Cardiac fibroblast (primary cell): ENCODE measurements around the gene COPS7A.
A peak's percentile ranks its signal among the peaks of the same experiment; 100 is the strongest.

ENCODE experiments used
- DNase-seq, 2 donors: peaks; one replicate each; pipeline versions ENCODE4 v3.0.0 to v3.0.0-alpha.2; 2010; ENCODE audit warnings: low read depth in 2 of 2
- H3K4me3 ChIP-seq, 2 donors: replicated peaks in 1 of 2; 1 replicate in 1 of 2; 2 replicates in 1 of 2; pipeline ENCODE4 v1.5.1; 2011; ENCODE audit warnings: low read depth in 2 of 2, low read length in 2 of 2, mild to moderate bottlenecking in 2 of 2, moderate library complexity in 1 of 2
- TF ChIP-seq, protein P1 (sequence below): IDR thresholded peaks from one replicate; pipeline ENCODE4 v1.5.1; 2011; ENCODE audit warnings: low read depth, mild to moderate bottlenecking, low read length, inconsistent platforms

COPS7A gene

DNA sequence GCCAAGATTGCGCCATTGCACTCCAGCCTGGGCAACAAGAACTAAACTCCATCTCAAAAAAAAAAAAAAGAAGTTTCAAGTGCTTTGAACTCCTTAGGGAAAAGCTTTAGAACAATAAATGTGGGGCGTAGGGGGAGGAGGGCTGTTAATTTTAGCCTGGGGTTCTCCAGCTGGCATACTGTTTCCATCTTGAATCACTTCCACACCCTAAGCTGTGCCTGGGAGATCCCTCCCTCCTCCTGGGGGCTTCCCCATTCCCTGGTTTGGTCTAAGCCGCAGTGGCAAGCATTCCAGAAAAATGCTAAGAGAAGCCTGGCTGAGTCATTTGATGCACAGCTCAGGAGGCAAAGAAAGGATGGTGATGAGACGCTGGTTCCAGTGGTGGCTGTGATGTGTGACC, 32.4 kb upstream of the COPS7A start:
- no peak overlapping the region for H3K4me3 ChIP-seq
- peak; percentile 22 to 55 for DNase-seq
- TF ChIP-seq, protein P1, sequence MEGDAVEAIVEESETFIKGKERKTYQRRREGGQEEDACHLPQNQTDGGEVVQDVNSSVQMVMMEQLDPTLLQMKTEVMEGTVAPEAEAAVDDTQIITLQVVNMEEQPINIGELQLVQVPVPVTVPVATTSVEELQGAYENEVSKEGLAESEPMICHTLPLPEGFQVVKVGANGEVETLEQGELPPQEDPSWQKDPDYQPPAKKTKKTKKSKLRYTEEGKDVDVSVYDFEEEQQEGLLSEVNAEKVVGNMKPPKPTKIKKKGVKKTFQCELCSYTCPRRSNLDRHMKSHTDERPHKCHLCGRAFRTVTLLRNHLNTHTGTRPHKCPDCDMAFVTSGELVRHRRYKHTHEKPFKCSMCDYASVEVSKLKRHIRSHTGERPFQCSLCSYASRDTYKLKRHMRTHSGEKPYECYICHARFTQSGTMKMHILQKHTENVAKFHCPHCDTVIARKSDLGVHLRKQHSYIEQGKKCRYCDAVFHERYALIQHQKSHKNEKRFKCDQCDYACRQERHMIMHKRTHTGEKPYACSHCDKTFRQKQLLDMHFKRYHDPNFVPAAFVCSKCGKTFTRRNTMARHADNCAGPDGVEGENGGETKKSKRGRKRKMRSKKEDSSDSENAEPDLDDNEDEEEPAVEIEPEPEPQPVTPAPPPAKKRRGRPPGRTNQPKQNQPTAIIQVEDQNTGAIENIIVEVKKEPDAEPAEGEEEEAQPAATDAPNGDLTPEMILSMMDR, result no peak

DNA sequence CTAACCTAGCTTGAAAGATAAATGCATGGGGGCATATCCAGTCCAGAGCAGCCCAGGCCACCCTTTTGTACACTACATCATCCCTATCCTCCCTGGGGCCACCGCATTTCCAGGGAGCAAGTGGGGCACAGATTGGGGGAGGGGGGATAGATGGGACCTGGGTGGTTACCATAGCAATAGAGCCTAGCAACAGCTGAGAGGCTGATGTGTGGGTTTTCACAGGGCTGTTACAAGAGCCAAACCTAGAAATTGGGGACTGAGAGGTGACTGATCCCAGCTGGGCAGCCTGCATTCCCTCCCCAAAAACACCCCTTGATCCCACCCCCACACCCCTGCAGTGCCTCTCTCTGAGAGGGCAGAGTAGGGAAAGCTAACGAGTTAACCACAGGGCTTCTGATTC, 31.0 kb upstream of the COPS7A start:
- DNase-seq, result no peak
- TF ChIP-seq, protein P1, result no peak
- H3K4me3 ChIP-seq, result no peak overlapping the region

DNA sequence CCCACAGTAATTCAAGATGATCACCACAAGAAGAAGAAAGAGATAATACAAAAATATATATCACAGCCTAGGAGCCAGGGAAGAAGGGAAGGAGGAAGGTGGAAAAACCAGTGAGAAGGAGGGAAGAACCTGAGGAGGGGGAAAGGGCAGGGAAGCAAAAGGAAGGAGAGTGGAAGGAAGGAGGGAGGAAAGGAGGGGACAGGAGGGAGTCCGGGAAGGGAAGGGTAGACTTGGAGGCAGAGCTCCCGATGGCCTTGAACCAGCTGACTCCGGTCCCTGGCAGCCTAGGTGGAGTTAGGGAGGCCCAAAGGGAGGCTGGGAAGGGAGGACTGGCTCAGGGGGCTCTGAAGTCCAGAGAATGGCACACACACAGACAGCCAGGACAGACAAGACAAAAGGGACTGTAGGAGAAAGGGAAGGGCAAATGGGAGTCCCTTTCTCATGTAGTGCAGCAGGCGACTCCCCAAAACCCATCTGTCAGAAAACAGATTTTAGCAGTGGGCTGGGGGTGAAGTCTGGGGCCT, 30.0 kb upstream of the COPS7A start:
- DNase-seq, result no peak
- TF ChIP-seq, protein P1, result no peak
- no peak overlapping the region for H3K4me3 ChIP-seq

DNA sequence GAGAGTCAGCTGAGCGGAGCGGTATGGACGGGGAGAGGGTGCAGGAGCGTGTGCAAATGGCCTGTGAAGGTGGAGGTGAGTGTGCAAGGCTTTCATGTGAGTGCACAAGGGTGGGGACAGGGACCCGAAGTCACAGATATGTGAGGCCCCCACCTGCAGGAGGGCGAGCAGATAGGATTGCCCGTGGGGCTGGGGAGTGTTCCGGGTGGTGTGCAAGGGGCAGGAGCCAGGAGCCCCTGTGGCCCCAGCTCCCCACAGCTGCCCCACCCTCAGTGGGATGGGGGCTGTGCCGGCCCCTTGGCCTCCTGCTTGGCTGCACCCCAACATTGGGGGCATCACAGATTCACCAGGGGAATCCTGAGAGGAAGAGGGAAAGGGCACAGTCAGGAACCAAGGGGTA, 29.1 kb upstream of the COPS7A start:
- H3K4me3 ChIP-seq, result no peak overlapping the region
- TF ChIP-seq, protein P1, result no peak
- no peak for DNase-seq

DNA sequence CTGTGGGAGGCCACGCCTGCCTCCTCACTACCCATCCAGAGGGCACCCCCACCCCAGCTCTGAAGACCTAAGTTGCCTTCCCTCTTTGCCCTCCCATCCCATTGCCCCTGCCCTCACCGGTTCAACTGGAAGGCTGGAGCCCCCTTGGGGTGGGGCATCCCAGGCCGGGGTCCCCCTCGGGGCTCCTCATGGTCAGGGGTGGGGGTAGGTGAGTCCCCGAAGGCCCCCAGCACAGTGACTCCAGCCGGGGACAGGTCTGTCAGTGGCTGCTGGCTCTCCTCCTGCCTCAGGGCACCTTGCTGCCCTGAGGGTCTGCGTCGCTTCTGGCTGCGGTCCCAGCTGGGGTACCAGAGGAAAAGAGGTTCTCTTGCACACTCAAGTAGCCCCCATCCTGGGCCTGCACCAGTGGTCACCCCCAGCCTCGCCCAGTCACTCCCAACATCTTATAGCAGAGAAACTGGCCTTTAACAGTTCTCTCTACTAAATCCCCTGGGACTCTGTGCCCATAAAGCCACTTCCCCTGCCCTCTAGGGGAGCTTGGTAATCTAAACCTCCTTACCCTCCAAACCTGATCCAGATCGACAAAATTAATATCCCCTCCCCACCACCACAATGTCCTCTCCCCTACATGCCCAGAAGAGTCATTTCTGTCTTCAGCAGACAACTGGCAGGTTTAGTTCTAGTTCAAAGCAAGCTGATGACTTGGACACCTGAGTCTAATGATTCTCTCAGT, 28.4 kb upstream of the COPS7A start:
- DNase-seq, result no peak
- TF ChIP-seq, protein P1, result no peak
- no peak overlapping the region for H3K4me3 ChIP-seq

DNA sequence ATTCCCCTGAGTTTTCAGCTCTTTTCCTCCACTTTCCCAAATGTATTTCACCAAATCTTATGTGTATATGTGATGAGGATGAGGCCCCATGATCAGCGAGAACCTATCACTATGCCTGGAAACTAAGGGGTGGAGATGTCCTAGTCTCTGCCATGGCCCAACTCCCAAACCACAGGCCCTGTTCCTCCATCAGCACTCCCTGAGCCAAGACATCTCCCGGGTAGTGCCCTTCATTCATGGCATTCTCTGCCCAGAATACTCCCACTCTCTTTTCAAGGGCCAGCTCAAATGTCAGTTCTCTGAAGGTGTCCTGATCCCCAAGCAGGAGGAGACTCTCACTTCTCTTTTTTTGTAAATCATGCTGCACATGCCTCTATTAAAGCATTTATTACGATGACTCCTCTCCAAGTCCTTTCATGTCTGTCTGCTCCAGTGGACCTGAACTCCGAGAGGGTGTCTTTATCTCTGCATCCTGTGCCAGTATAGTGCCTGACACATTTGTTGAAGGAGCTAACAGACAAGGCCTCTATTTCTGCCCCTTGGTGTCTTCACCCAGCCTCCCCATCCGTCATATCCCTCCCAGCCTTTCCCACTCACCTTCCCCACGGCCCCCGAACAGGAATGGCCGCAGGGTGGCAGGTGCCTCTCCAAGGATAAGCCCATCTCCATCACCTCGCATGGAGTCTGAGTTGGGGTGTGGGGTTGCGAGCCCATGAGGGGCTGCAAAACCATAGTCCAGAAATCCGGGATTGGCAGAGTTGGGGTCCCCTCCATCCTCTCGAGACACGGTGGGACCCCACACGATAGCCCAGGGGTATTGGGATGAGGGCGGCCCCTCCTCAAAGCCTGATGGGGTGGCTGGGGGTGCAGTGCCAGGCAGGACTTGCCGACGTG, 26.9 kb upstream of the COPS7A start:
- DNase-seq, result no peak
- H3K4me3 ChIP-seq, result no peak overlapping the region
- TF ChIP-seq, protein P1, result no peak
